Testis (tissue), 3 donors: Measurements from ENCODE around the gene SLC2A4. TPM values are rescaled to one million over a fixed set of nuclear protein-coding genes. Genes with fewer than 3 reads are reported as not detected.

Source experiments
- DNase-seq: peaks from one replicate; pipeline ENCODE4 v3.0.0-alpha.2; 2019
- H3K27ac ChIP-seq, 2 donors: fragments of 200-600 bp; sonication (generic); one replicate each; pipeline ENCODE4 v1.5.1; 2019
- H3K27me3 ChIP-seq: fragments of 200-600 bp; sonication (generic); one replicate; pipeline ENCODE4 v1.5.1; 2019
- H3K36me3 ChIP-seq: fragments of 200-600 bp; sonication (generic); one replicate; pipeline ENCODE4 v1.5.1; 2017; ENCODE audit warnings: low read depth; ENCODE audit errors: missing control alignments
- H3K4me1 ChIP-seq: fragments of 200-600 bp; sonication (generic); one replicate; pipeline ENCODE4 v1.5.1; 2019
- H3K4me3 ChIP-seq, 2 donors: fragments of 200-600 bp; sonication (generic); one replicate each; pipeline ENCODE4 v1.5.1; 2017 to 2019
- H3K9me3 ChIP-seq: fragments of 200-600 bp; sonication (generic); one replicate; pipeline ENCODE4 v1.5.1; 2017
- POLR2A ChIP-seq: fragments of 450-650 bp; IDR thresholded peaks from one replicate; pipeline ENCODE4 v1.6.1; 2017; ENCODE audit warnings: antibody characterized with exemption, mild to moderate bottlenecking, moderate library complexity
- WGBS, 2 donors: methylation state at CpG; one replicate each; pipeline ENCODE4 v1.1.5; 2018; 5-methylcytosine and 5-hydroxymethylcytosine counted together
- intact Hi-C: fragments of 100-400 bp; cut with DNase I; formaldehyde crosslinking; loops from one replicate; pipeline ENCODE4 v1.15.1; 2023; ENCODE audit warnings: low total_unique reads
- polyA plus RNA-seq: library from polyadenylated mRNA; stranded (reverse); fragments of 350-450 nt; fragmentation: Illumina TruSeq; extraction: RNeasy Lipid Tissue Mini Kit (QIAGEN cat#74804); gene quantifications from one replicate; pipeline ENCODE4 v1.2.3, GENCODE V29; 2014; ENCODE audit warnings: low read depth, low replicate concordance; ENCODE audit not compliant: insufficient read depth
- total RNA-seq, 2 donors: library from RNA; depleted of rRNA; stranded (reverse); fragments of >200 nt; gene quantifications; one replicate each; pipeline ENCODE4 v1.2.3, GENCODE V29; 2016
- TF ChIP-seq, protein P1 (sequence below), 3 experiments: fragments of 450-650 bp in 2 of 3; fragments of 200-600 bp in 1 of 3; sonication (generic) in 1 of 3; IDR thresholded peaks; one replicate each; pipeline ENCODE4 v1.5.1; 2016 to 2019; ENCODE audit warnings: antibody characterized with exemption in 3 of 3, mild to moderate bottlenecking in 2 of 3, moderate library complexity in 1 of 3

The SLC2A4 gene
- total and polyA plus RNA-seq, 3 donors from 2014 or later, result 4.2 to 6.6 (median 4.7) TPM

DNA sequence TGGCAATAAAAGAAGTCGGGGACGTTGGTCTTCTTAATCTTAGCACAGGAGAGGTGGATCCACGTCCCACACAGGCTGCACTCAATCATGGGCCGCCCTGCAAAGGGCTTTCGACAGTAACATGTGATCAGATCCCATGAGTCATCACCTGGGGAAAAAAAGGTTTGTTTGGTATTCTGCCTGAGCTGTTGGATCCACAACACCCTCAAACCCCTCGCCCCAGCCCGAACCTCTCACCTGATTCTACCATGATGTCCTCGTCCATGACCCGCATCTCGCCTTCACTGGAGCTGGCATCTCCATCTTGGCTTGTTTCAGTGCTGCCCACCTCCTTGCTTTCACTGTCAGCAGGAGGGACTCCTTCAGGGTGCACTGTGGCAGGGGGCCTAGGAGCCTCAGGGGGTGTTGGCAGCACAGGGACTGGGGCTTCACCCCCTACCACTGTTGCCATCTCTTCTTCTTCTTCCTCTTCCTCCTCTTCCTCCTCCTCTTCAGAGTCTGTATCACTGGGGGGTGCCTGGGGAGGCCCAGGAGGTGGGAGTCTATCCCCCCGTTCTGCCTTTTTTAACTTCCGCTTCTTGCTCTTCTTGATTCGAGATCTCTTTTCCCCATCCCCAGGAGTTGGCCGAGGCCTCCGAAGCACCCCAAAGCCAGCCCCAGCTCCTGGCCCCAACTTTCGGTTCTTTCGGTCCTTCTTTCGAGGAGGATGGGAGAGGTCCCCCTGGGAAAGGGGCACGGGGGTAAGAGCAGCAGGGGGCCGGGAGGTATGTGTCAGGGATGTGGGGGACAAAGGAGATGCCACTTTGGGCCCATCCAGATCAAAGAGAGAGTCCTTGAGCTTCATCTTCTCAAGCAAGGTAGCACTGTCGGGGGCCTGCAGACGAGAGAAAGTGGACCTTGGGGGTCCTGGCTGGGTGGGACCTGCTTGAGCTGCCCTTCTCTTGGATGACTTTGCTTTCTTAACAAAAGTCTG is 45.5 kb upstream of the SLC2A4 start:
- no peak for TF ChIP-seq POLR2A
- TF ChIP-seq, protein P1, sequence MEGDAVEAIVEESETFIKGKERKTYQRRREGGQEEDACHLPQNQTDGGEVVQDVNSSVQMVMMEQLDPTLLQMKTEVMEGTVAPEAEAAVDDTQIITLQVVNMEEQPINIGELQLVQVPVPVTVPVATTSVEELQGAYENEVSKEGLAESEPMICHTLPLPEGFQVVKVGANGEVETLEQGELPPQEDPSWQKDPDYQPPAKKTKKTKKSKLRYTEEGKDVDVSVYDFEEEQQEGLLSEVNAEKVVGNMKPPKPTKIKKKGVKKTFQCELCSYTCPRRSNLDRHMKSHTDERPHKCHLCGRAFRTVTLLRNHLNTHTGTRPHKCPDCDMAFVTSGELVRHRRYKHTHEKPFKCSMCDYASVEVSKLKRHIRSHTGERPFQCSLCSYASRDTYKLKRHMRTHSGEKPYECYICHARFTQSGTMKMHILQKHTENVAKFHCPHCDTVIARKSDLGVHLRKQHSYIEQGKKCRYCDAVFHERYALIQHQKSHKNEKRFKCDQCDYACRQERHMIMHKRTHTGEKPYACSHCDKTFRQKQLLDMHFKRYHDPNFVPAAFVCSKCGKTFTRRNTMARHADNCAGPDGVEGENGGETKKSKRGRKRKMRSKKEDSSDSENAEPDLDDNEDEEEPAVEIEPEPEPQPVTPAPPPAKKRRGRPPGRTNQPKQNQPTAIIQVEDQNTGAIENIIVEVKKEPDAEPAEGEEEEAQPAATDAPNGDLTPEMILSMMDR (IDR thresholded peaks at IDR 0.05), result no peak
- no peaks in the 10 kb centered on the region for H3K36me3 ChIP-seq
- no peak overlapping the region for H3K4me3 ChIP-seq
- WGBS, 2 donors, result 82 to 85% methylated on average over 14 to 22 of the region's 22 CpGs
- peaks cover 53% of the 10 kb centered on the region for H3K4me1 ChIP-seq
- no peak for DNase-seq
- no peaks in the 10 kb centered on the region for H3K9me3 ChIP-seq
- H3K27me3 ChIP-seq, result no peaks in the 10 kb centered on the region
- H3K27ac ChIP-seq, result peak overlapping the region in 1 of 2 donors; percentile 8
- intact Hi-C loops, result no loop called here

DNA sequence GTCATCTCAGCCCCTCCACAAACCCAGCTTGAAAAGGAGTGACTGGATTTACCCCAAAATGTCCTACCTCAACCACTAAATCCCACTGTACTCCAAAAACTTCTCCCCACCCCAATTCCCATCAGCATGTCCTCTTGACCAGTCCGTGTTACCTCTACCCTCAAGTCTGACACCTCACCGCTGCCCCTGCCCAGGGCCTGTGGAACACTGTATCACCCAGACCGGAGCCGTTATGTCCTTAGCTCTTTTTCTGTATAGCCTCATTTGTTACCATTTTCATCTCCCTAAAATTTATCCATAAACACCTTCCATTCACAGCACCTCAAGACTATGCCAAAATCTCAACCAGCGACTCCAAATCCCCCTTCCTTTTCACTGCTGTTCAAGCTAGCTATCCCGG is 44.7 kb upstream of the SLC2A4 start:
- peak overlapping the region in 1 of 2 donors; percentile 97 for H3K27ac ChIP-seq
- DNase-seq, result no peak
- H3K4me1 ChIP-seq, result peaks cover 58% of the 10 kb centered on the region
- no peaks in the 10 kb centered on the region for H3K36me3 ChIP-seq
- no peaks in the 10 kb centered on the region for H3K9me3 ChIP-seq
- H3K4me3 ChIP-seq, result no peak overlapping the region
- no peaks in the 10 kb centered on the region for H3K27me3 ChIP-seq
- WGBS, 2 donors, result 76 to 78% methylated on average over 6 of the region's 6 CpGs
- intact Hi-C loops, result no loop called here
- TF ChIP-seq, protein P1 (IDR thresholded peaks at IDR 0.05), result no peak
- TF ChIP-seq POLR2A, result no peak

DNA sequence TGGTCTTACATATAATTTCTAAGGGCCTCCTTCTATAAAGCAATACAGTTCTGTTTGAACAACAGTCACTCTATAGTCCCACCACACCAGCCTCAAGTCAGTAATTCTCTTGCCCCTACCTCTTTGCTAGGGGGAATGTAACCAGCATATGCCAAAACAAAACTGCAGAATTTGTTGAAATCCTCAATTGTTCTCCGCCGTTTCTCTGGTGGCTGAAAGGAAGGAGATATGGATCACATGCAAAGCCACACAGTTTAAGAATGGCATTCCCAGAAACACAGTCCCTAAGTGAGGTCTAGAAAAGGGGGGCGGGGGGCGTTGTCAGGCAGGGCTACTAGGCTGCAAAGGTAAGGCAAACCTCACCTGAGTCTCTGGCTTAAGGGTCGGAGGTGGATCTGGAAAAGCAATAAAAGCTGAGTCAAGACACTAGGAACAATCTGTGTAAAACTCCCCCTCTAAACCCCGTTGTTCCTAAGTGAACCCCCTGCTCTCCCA is 44.2 kb upstream of the SLC2A4 start:
- H3K4me1 ChIP-seq, result peaks cover 54% of the 10 kb centered on the region
- 15 to 26% methylated on average over 5 to 6 of the region's 6 CpGs for WGBS, 2 donors
- H3K36me3 ChIP-seq, result no peaks in the 10 kb centered on the region
- H3K9me3 ChIP-seq, result no peaks in the 10 kb centered on the region
- H3K4me3 ChIP-seq, result peak overlapping the region; percentile 84 to 99
- H3K27me3 ChIP-seq, result no peaks in the 10 kb centered on the region
- no peak for DNase-seq
- H3K27ac ChIP-seq, result peak overlapping the region; percentile 97 to 99
- intact Hi-C loops, result no loop called here
- TF ChIP-seq, protein P1 (IDR thresholded peaks at IDR 0.05), result no peak
- no peak for TF ChIP-seq POLR2A

DNA sequence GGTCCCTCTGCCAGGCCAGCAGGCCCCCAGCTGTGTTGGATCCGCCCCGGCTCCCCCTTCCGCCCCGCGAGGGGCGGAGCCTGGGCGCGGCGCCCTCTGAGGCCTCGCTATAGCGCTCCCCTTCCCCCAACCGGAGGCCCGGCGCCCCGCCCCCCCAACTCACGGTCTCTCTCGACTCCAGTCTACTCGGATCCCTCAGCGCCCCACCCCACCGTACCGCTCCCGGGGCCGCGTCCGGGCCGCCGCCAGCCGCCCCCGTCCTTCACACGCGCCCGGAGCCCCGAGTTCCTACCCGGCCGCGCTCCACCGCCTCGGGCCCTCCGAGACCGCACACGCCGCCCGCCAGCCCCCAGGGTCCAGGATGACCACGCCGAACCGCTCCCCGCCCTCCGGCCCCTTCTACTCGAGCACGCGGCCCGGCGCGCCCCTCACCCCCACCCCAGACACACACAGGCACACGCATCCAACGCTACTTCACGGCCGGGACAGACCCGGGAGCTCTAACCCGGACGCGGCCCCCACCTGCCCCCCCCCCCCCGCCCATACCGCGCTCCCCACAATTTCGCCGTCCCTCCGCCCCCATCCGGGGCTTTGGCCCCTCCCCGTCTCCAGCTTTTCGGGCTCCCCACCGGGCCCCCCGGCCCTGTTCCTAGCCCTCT is 43.6 kb upstream of the SLC2A4 start:
- peaks cover 48% of the 10 kb centered on the region for H3K4me1 ChIP-seq
- TF ChIP-seq POLR2A, result no peak
- TF ChIP-seq, protein P1 (IDR thresholded peaks at IDR 0.05), result no peak
- 2% methylated on average over 13 to 58 of the region's 73 CpGs for WGBS, 2 donors
- DNase-seq, result peak; percentile 87
- H3K4me3 ChIP-seq, result peak overlapping the region; percentile 84 to 99
- H3K9me3 ChIP-seq, result no peaks in the 10 kb centered on the region
- peak overlapping the region; percentile 97 to 99 for H3K27ac ChIP-seq
- H3K27me3 ChIP-seq, result no peaks in the 10 kb centered on the region
- intact Hi-C loops, result no loop called here
- no peaks in the 10 kb centered on the region for H3K36me3 ChIP-seq
